RPMI7951 (cell line): Measurements from ENCODE around the gene OGG1. TPM values are rescaled to one million over a fixed set of nuclear protein-coding genes. Genes with fewer than 3 reads are reported as not detected.

Source experiments
- DNase-seq: peaks from one replicate; pipeline ENCODE4 v3.0.0-alpha.2; 2012; ENCODE audit warnings: low read depth
- total RNA-seq: library from RNA; depleted of rRNA; stranded (reverse); fragments of >200 nt; shearing (Covaris generic); gene quantifications from 2 replicates; pipeline ENCODE4 v1.2.3, GENCODE V29; 2014; rRNA removed

The OGG1 gene
- total RNA-seq: 31.2 and 34.4 TPM in 2 replicates

- peak; percentile 100 for DNase-seq
Measured at GRCh38 chr3:9749645-9750555, at the start of gene OGG1. Gene OGG1, plus strand, starts transcription at chr3:9749952. Its CDS starts 335 bp downstream, at chr3:9750287.

- DNase-seq: peak; percentile 15
Measured at GRCh38 chr3:9700536-9700935, 49.2 kb upstream of the OGG1 start.

GRCh38 chr3:9701006-9701405, 48.7 kb upstream of the OGG1 start:
- DNase-seq: no peak

GRCh38 chr3:9701711-9702110, 48.0 kb upstream of the OGG1 start:
- no peak for DNase-seq

- DNase-seq: no peak
Measured at GRCh38 chr3:9703240-9703639, 46.5 kb upstream of the OGG1 start.

GRCh38 chr3:9703736-9704346, 45.9 kb upstream of the OGG1 start, which contains the start of gene CPNE9:
Gene CPNE9, plus strand, starts transcription at chr3:9703833. Its CDS starts 164 bp downstream, at chr3:9703997.
- DNase-seq: no peak

- DNase-seq: peak; percentile 46
Measured at GRCh38 chr3:9704347-9705322, 45.1 kb upstream of the OGG1 start.

- no peak for DNase-seq
Measured at GRCh38 chr3:9710174-9710739, 39.5 kb upstream of the OGG1 start.

- no peak for DNase-seq
Measured at GRCh38 chr3:9712415-9712814, 37.3 kb upstream of the OGG1 start.

- no peak for DNase-seq
Measured at GRCh38 chr3:9713142-9713541, 36.6 kb upstream of the OGG1 start.

- DNase-seq: no peak
Measured at GRCh38 chr3:9715136-9715535, 34.6 kb upstream of the OGG1 start.

GRCh38 chr3:9715764-9716437, 33.9 kb upstream of the OGG1 start:
- DNase-seq: peak; percentile 90

GRCh38 chr3:9716801-9717555, 32.8 kb upstream of the OGG1 start:
- no peak for DNase-seq

- DNase-seq: no peak
Measured at GRCh38 chr3:9717563-9717962, 32.2 kb upstream of the OGG1 start.

GRCh38 chr3:9718118-9718517, 31.6 kb upstream of the OGG1 start:
- DNase-seq: no peak

- no peak for DNase-seq
Measured at GRCh38 chr3:9721015-9721699, 28.6 kb upstream of the OGG1 start.

- no peak for DNase-seq
Measured at GRCh38 chr3:9721700-9722060, 28.1 kb upstream of the OGG1 start.

GRCh38 chr3:9725775-9726515, 23.8 kb upstream of the OGG1 start:
- DNase-seq: no peak

GRCh38 chr3:9727041-9727595, 22.6 kb upstream of the OGG1 start:
- peak; percentile 49 for DNase-seq
